ENCODE measurements around the gene MCM3AP. TPM values are rescaled to one million over a fixed set of nuclear protein-coding genes. Genes with fewer than 3 reads are reported as not detected.

The MCM3AP gene
- total and polyA plus RNA-seq, 7 donors, result 44.0 to 104 (median 79.9) TPM

DNA sequence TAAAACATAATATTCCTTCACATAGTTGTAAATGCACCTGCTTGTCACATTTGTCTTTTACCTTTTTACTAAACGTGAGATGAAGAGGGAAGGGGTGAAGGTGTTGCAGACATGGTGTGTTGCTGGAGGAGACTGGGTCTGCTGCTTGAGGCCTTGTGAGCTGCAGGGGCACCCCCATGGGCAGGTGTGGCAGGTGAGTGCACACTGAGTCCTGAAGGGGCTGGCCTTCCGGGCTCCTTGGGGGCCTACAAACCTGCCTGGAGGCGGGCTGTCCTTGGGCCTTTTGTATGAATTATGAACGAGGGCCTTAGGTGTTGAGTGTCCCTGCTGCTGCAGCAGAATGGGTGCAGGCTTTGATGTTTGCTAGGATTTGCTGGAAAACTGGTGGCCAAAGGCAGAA is 42.3 kb upstream of the MCM3AP start:
- WGBS, 3 donors, result 74 to 89% (median 87%) methylated on average over 4 of the region's 4 CpGs
- Histone ChIP-seq H3K9me3 (no peaks in the 10 kb centered on the region), H3K36me3 (ENCODE audit: insufficient read depth in 1 of 2, low read depth in 1 of 2) (peaks cover 0 to 60% of the 10 kb centered on the region in 2 donors), H3K4me1 (peaks cover 17% of the 10 kb centered on the region), H3K27ac (no peak overlapping the region), H3K4me3 (no peak overlapping the region), H3K27me3 (ENCODE audit: insufficient read depth in 3 of 3, low read length in 2 of 3) (no peaks in the 10 kb centered on the region)
- TF ChIP-seq, protein P1, sequence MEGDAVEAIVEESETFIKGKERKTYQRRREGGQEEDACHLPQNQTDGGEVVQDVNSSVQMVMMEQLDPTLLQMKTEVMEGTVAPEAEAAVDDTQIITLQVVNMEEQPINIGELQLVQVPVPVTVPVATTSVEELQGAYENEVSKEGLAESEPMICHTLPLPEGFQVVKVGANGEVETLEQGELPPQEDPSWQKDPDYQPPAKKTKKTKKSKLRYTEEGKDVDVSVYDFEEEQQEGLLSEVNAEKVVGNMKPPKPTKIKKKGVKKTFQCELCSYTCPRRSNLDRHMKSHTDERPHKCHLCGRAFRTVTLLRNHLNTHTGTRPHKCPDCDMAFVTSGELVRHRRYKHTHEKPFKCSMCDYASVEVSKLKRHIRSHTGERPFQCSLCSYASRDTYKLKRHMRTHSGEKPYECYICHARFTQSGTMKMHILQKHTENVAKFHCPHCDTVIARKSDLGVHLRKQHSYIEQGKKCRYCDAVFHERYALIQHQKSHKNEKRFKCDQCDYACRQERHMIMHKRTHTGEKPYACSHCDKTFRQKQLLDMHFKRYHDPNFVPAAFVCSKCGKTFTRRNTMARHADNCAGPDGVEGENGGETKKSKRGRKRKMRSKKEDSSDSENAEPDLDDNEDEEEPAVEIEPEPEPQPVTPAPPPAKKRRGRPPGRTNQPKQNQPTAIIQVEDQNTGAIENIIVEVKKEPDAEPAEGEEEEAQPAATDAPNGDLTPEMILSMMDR (IDR thresholded peaks at IDR 0.05), result no peak
- intact Hi-C loops (cut with DNase I), result loop anchor here in 1 of 2 donors (10.0 kb wide), 1 partner anchor 143 kb away; the partner anchor contains the start of gene SPATC1L
- DNase-seq (no peak), ATAC-seq (no peak)

DNA sequence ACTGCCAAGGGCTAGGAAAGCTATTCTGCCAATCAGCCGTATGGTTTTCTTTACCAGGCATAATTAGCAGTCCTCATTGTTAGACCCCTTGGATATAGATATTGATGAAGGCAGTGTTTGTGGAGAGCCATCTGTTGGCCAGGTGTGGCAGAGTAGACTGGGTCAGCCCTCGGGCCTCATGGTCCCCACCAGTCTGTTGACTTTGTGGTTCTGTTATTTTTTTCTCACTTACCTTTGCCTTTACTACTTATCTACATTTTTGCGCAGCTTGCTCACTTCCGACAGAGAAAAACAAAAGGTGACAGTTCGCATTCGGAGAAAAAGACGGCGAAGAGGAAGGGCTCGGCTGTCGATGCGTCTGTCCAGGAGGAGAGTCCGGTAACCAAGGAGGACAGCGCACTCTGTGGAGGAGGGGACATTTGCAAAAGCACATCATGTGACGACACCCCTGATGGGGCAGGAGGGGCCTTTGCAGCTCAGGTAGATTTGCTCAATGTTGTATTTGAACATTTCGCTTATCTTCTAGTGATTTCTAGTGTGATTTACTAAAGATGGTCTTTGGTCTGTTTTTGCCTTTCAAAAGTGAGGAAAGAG is 40.8 kb upstream of the MCM3AP start:
- no peak for DNase-seq

DNA sequence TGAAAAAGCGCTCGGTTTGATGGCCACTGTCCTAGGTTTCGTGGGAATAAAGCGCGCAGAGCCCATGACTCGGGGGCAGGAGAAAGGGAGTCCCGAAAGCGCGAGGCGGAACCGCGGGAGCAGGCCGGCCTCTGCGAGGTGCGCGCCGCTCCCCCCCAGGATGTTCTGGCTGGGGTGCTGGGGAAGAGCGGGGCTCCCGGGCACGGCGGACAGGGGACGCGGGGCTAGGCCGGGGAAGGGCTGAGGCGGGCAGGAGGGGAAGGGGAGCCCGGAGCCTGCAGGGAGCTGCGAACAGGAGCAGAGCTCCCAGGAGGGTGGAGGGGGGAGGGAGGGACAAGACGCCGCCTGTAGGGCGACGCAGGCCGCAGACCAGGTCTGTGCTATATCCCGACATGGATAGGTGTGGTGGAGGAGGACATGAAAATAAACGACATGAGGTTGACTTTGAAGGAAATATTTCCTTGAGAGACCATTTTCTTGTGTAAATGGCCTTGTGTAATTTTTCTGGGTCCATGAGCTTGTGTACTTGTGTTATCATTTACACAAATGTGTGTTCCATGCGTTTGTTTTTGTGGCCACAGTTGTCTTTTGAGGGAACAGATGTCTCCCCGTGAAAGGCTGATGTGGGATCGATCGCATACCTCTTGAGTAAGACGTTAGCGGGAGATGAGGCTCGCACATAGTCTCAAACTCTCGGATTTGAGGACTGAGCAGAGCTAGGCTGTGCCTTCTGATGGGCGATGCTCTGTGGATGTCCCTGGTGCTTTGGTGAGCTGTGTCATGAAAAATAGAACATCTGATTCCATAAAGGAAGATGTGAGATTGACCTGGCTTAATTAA is 39.9 kb upstream of the MCM3AP start:
- Histone ChIP-seq H3K27ac (peak overlapping the region; percentile 94), H3K9me3 (no peaks in the 10 kb centered on the region), H3K4me3 (peak overlapping the region; percentile 77), H3K4me1 (peaks cover 24% of the 10 kb centered on the region), H3K36me3 (ENCODE audit: insufficient read depth in 1 of 2, low read depth in 1 of 2) (peaks cover 0 to 37% of the 10 kb centered on the region in 2 donors), H3K27me3 (ENCODE audit: insufficient read depth in 3 of 3, low read length in 2 of 3) (no peaks in the 10 kb centered on the region)
- intact Hi-C loops (cut with DNase I), result loop anchor here in 1 of 2 donors (1.0 to 10.0 kb wide), 2 partner anchors 38 to 140 kb away; partner anchors contain the start of gene SPATC1L
- ATAC-seq (peak; percentile 22 to 34 (median 24)), DNase-seq (peak; percentile 35 to 68)
- TF ChIP-seq, protein P1 (IDR thresholded peaks at IDR 0.05), result peak; percentile 21
- 10 to 11% (median 11%) methylated on average over 42 to 43 of the region's 43 CpGs for WGBS, 3 donors

More for the DNA sequence above, 40.8 kb upstream of the MCM3AP start:
- TF ChIP-seq, protein P1 (IDR thresholded peaks at IDR 0.05), result no peak
- peak overlapping the region; percentile 94 for H3K27ac ChIP-seq
- H3K9me3 ChIP-seq, result no peaks in the 10 kb centered on the region
- peaks cover 0 to 46% of the 10 kb centered on the region in 2 donors for H3K36me3 ChIP-seq (ENCODE audit: insufficient read depth in 1 of 2, low read depth in 1 of 2)
- intact Hi-C loops (cut with DNase I), result loop anchor here in 1 of 2 donors (10.0 kb wide), 1 partner anchor 141 kb away; the partner anchor contains the start of gene SPATC1L
- H3K27me3 ChIP-seq (ENCODE audit: insufficient read depth in 3 of 3, low read length in 2 of 3), result no peaks in the 10 kb centered on the region
- ATAC-seq, result no peak
- WGBS, 3 donors, result 96 to 97% (median 96%) methylated on average over 15 of the region's 15 CpGs
- no peak overlapping the region for H3K4me3 ChIP-seq
- peaks cover 24% of the 10 kb centered on the region for H3K4me1 ChIP-seq

DNA sequence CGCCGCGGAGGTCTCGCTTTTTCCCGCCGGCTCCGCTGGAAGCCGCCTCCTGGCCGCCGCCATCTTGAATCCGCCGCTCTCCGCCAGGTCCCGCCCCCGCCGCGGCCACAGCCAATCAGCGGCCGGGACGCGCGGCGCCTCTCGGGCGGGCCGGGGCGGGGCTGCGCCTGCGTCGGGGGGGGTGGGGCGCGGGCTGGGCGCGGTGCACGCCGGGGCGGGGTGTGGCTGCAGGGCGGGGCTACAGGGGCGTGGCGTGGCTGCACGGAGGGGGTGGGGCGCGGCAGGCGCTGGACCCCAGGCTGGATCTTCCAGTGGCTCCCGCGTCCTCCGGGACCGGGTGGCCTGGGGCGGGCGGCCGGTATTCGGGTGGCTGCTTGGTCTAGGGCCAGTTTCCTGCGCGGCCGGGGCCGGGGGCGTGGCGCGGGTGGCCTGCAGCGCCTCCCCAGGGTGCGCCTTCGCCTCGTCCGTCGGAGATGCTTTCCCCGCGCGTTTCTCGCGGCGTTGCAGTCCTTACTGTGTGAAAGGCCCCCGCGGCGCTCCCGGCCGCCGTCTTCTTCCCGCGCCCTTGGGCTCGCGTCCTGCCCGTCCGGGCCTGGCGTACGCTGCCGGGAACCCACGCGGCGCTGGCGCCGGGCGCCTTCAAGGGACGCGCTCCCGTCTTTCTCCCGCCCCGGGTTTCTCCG is 39.1 kb upstream of the MCM3AP start:
- intact Hi-C loops (cut with DNase I), result loop anchor here in 1 of 2 donors (1.0 to 10.0 kb wide), 2 partner anchors 37 to 140 kb away; partner anchors contain the start of gene SPATC1L
- H3K4me1 ChIP-seq, result peaks cover 24% of the 10 kb centered on the region
- peak; percentile 86 to 92 (median 88) for ATAC-seq
- 0 to 1% (median 0%) methylated on average over 36 to 97 of the region's 98 CpGs for WGBS, 3 donors
- peaks cover 0 to 30% of the 10 kb centered on the region in 2 donors for H3K36me3 ChIP-seq (ENCODE audit: insufficient read depth in 1 of 2, low read depth in 1 of 2)
- peak overlapping the region; percentile 77 for H3K4me3 ChIP-seq
- TF ChIP-seq, protein P1 (IDR thresholded peaks at IDR 0.05), result peak; percentile 11
- H3K27ac ChIP-seq, result peak overlapping the region; percentile 94
- H3K9me3 ChIP-seq, result no peaks in the 10 kb centered on the region
- H3K27me3 ChIP-seq (ENCODE audit: insufficient read depth in 3 of 3, low read length in 2 of 3), result no peaks in the 10 kb centered on the region
- DNase-seq, result peak; percentile 86 to 94

Measured in psoas muscle (tissue), 8 donors.